ENCODE results near the gene TUSC2. TPM values are rescaled to one million over a fixed set of nuclear protein-coding genes. Genes with fewer than 3 reads are reported as not detected.

Gene TUSC2
- total and polyA plus RNA-seq, 2 of the 13 experiments (the other 11 are each of a cell fraction or from before 2014, with no cell fraction given) = 36.7 to 39.1 TPM

DNA sequence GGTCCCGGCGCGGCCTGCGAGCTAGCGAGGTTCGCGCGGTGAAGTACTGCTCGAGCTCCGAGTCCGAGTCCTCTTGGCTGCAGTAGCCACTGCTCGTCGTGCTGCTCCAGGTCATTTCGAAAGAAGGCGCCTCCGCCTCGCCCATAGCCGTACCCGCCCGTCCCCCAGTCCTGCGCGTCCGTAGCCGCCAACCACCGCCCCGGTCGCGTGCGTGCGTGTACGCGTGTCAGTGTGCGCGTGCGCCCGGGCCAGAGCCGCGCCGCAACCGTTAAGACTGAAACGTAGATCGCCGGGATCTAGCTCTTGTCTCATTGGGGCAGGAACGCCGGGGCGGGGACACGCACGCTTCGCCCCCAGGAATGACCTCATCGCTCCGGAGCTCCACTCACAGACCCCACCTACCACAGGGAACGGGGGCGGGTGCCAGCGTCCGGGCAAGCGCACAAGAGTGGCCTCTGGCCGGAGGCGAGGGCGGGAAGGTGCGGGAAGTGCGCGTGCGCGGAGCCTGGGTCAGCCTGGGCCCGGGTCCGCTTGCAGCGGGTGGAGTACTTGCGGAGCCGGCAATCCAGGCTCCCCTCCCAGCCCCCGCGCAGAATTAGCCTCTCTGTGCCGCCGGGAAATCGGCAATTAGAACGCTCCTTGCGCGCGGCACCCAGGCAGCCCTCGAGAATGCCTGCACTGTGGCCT lies 9.3 kb upstream of the TUSC2 start (continued):
- no peak for TF ChIP-seq RBAK (CRISPR knock-in tag; IDR thresholded peaks at IDR 0.05)
- TF ChIP-seq SMARCE1 (IDR thresholded peaks at IDR 0.05; ENCODE audit: borderline replicate concordance) = no peak
- peak; percentile 91 for TF ChIP-seq TMF1 (CRISPR knock-in tag; IDR thresholded peaks at IDR 0.05; ENCODE audit: low read depth)
- TF ChIP-seq MEIS2 (CRISPR knock-in tag; IDR thresholded peaks at IDR 0.05) = peak; percentile 86; the same call in 1 of the 2 replicates
- no peak for TF ChIP-seq SMARCC2 (IDR thresholded peaks at IDR 0.05)
- TF ChIP-seq PRPF4 (IDR thresholded peaks at IDR 0.05; ENCODE audit: low read depth, low read length, poor library complexity, severe bottlenecking) = no peak
- TF ChIP-seq ZBTB3 (CRISPR knock-in tag; IDR thresholded peaks at IDR 0.05; ENCODE audit: borderline replicate concordance, low read depth) = 0 out of 2 replicates have a peak, but pooled peaks have one; percentile 30
- peak; percentile 81; the same call in 1 of the 2 replicates for TF ChIP-seq ZBTB42 (CRISPR knock-in tag; IDR thresholded peaks at IDR 0.05)
- no peak; the same call in none of the 2 replicates for TF ChIP-seq ZNF451 (CRISPR knock-in tag; IDR thresholded peaks at IDR 0.05)
- TF ChIP-seq EED (CRISPR knock-in tag; IDR thresholded peaks at IDR 0.05) = no peak
- TF ChIP-seq TAF15 (IDR thresholded peaks at IDR 0.05; ENCODE audit: low read depth, low read length, poor library complexity, severe bottlenecking) = no peak
- TF ChIP-seq ZNF563 (CRISPR knock-in tag; IDR thresholded peaks at IDR 0.05) = peak; percentile 54; the same call in 1 of the 2 replicates
- TF ChIP-seq, protein P1, sequence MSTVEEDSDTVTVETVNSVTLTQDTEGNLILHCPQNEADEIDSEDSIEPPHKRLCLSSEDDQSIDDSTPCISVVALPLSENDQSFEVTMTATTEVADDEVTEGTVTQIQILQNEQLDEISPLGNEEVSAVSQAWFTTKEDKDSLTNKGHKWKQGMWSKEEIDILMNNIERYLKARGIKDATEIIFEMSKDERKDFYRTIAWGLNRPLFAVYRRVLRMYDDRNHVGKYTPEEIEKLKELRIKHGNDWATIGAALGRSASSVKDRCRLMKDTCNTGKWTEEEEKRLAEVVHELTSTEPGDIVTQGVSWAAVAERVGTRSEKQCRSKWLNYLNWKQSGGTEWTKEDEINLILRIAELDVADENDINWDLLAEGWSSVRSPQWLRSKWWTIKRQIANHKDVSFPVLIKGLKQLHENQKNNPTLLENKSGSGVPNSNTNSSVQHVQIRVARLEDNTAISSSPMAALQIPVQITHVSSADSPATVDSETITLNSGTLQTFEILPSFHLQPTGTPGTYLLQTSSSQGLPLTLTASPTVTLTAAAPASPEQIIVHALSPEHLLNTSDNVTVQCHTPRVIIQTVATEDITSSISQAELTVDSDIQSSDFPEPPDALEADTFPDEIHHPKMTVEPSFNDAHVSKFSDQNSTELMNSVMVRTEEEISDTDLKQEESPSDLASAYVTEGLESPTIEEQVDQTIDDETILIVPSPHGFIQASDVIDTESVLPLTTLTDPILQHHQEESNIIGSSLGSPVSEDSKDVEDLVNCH (CRISPR knock-in tag; IDR thresholded peaks at IDR 0.05) = no peak
- TF ChIP-seq HHEX (CRISPR knock-in tag; IDR thresholded peaks at IDR 0.05) = no peak
- TF ChIP-seq, protein P2, sequence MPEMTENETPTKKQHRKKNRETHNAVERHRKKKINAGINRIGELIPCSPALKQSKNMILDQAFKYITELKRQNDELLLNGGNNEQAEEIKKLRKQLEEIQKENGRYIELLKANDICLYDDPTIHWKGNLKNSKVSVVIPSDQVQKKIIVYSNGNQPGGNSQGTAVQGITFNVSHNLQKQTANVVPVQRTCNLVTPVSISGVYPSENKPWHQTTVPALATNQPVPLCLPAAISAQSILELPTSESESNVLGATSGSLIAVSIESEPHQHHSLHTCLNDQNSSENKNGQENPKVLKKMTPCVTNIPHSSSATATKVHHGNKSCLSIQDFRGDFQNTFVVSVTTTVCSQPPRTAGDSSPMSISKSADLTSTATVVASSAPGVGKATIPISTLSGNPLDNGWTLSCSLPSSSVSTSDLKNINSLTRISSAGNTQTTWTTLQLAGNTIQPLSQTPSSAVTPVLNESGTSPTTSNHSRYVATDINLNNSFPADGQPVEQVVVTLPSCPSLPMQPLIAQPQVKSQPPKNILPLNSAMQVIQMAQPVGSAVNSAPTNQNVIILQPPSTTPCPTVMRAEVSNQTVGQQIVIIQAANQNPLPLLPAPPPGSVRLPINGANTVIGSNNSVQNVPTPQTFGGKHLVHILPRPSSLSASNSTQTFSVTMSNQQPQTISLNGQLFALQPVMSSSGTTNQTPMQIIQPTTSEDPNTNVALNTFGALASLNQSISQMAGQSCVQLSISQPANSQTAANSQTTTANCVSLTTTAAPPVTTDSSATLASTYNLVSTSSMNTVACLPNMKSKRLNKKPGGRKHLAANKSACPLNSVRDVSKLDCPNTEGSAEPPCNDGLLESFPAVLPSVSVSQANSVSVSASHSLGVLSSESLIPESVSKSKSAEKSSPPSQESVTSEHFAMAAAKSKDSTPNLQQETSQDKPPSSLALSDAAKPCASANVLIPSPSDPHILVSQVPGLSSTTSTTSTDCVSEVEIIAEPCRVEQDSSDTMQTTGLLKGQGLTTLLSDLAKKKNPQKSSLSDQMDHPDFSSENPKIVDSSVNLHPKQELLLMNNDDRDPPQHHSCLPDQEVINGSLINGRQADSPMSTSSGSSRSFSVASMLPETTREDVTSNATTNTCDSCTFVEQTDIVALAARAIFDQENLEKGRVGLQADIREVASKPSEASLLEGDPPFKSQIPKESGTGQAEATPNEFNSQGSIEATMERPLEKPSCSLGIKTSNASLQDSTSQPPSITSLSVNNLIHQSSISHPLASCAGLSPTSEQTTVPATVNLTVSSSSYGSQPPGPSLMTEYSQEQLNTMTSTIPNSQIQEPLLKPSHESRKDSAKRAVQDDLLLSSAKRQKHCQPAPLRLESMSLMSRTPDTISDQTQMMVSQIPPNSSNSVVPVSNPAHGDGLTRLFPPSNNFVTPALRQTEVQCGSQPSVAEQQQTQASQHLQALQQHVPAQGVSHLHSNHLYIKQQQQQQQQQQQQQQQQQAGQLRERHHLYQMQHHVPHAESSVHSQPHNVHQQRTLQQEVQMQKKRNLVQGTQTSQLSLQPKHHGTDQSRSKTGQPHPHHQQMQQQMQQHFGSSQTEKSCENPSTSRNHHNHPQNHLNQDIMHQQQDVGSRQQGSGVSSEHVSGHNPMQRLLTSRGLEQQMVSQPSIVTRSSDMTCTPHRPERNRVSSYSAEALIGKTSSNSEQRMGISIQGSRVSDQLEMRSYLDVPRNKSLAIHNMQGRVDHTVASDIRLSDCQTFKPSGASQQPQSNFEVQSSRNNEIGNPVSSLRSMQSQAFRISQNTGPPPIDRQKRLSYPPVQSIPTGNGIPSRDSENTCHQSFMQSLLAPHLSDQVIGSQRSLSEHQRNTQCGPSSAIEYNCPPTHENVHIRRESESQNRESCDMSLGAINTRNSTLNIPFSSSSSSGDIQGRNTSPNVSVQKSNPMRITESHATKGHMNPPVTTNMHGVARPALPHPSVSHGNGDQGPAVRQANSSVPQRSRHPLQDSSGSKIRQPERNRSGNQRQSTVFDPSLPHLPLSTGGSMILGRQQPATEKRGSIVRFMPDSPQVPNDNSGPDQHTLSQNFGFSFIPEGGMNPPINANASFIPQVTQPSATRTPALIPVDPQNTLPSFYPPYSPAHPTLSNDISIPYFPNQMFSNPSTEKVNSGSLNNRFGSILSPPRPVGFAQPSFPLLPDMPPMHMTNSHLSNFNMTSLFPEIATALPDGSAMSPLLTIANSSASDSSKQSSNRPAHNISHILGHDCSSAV (CRISPR knock-in tag; IDR thresholded peaks at IDR 0.05; ENCODE audit: borderline replicate concordance) = 0 out of 2 replicates have a peak, but pooled peaks have one; percentile 89
- TF ChIP-seq THAP11 (CRISPR knock-in tag; IDR thresholded peaks at IDR 0.05) = peak; percentile 88
- no peak; the same call in 1 of the 2 replicates for TF ChIP-seq ZNF629 (CRISPR knock-in tag; conservative IDR thresholded peaks at IDR 0.05)
- TF ChIP-seq ISX (CRISPR knock-in tag; conservative IDR thresholded peaks at IDR 0.05) = no peak

Measured in HepG2 (cell line).